Fibroblast of the aortic adventitia (primary cell): ENCODE data around the gene DENND4A. TPM values are rescaled to one million over a fixed set of nuclear protein-coding genes. Genes with fewer than 3 reads are reported as not detected.
"Not testable (repeated sequence)": the region's sequence is repeated elsewhere in the genome, so short reads cannot be mapped to it uniquely, and the experiment has no call there.

Experiments used
- DNase-seq: peaks from one replicate; pipeline ENCODE4 v3.0.0-alpha.2; 2010; ENCODE audit warnings: low read depth
- H3K4me3 ChIP-seq: 2 replicates; pipeline ENCODE4 v1.5.1; 2011; ENCODE audit warnings: low read depth, mild to moderate bottlenecking, control low read depth, low read length, moderate library complexity
- CTCF ChIP-seq: IDR thresholded peaks from 2 replicates; pipeline ENCODE4 v1.5.1; 2011; ENCODE audit warnings: mild to moderate bottlenecking, low read length, control low read depth, inconsistent platforms; ENCODE audit not compliant: insufficient read depth
- total RNA-seq: library from RNA; depleted of rRNA; stranded (reverse); fragments of >200 nt; gene quantifications from 2 replicates; pipeline ENCODE4 v1.2.3, GENCODE V29; 2012; ENCODE audit warnings: low replicate concordance

Gene DENND4A
- total RNA-seq, 1 donor, result 30.3 TPM

- TF ChIP-seq CTCF, result no peak
- no peak overlapping the region for H3K4me3 ChIP-seq
- no peak for DNase-seq
These were observed 27.0 kb upstream of the DENND4A start for GRCh38 chr15:65818927-65819562.

GRCh38 chr15:65816441-65816840 is 24.3 kb upstream of the DENND4A start:
- H3K4me3 ChIP-seq, result no peak overlapping the region
- TF ChIP-seq CTCF, result no peak
- DNase-seq, result no peak

GRCh38 chr15:65816008-65816407 is 23.9 kb upstream of the DENND4A start:
- not testable (repeated sequence) for H3K4me3 ChIP-seq, DNase-seq

GRCh38 chr15:65814271-65814670 is 22.2 kb upstream of the DENND4A start:
- not testable (repeated sequence) for H3K4me3 ChIP-seq, DNase-seq

GRCh38 chr15:65812916-65813315 is 20.8 kb upstream of the DENND4A start:
- TF ChIP-seq CTCF, result no peak
- no peak overlapping the region for H3K4me3 ChIP-seq
- DNase-seq, result no peak

GRCh38 chr15:65812467-65812866 is 20.4 kb upstream of the DENND4A start:
- no peak for TF ChIP-seq CTCF
- DNase-seq, result no peak
- H3K4me3 ChIP-seq, result no peak overlapping the region

GRCh38 chr15:65811835-65812234 is 19.7 kb upstream of the DENND4A start:
- H3K4me3 ChIP-seq, result no peak overlapping the region
- TF ChIP-seq CTCF, result no peak
- no peak for DNase-seq

- not testable (repeated sequence) for H3K4me3 ChIP-seq, DNase-seq
These were observed 19.1 kb upstream of the DENND4A start for GRCh38 chr15:65811011-65811733.
